Measurements from ENCODE around the gene E2F4. TPM values are rescaled to one million over a fixed set of nuclear protein-coding genes. Genes with fewer than 3 reads are reported as not detected.
A peak's percentile ranks its signal among the peaks of the same experiment; 100 is the strongest.

The E2F4 gene
- total and polyA plus RNA-seq, 4 donors, result 16.7 to 53.5 (median 40.7) TPM

GRCh38 chr16:67190448-67191399 is 1.2 kb upstream of the E2F4 start:
- 85% methylated on average over 6 of the region's 13 CpGs for WGBS (ENCODE audit: insufficient coverage)

GRCh38 chr16:67191411-67191994 is 452 bp upstream of the E2F4 start:
- H3K27me3 ChIP-seq (ENCODE audit: control insufficient read depth, insufficient read depth, low read length), result no peaks in the 10 kb centered on the region
- H3K4me1 ChIP-seq (ENCODE audit: control insufficient read depth, insufficient read depth, low read length), result peaks cover 35% of the 10 kb centered on the region
- no peak for DNase-seq (ENCODE audit: low read depth in 4 of 6, low spot score in 6 of 6)
- no peaks in the 10 kb centered on the region for H3K9me3 ChIP-seq (ENCODE audit: control insufficient read depth, insufficient read depth, low read length)
- H3K36me3 ChIP-seq (ENCODE audit: control insufficient read depth, insufficient read depth, low read length), result peaks cover 49% of the 10 kb centered on the region
- 29% methylated on average over 5 of the region's 9 CpGs for WGBS (ENCODE audit: insufficient coverage)
- H3K27ac ChIP-seq (ENCODE audit: low read depth, low read length), result no peak overlapping the region
- peak overlapping the region; percentile 20 for H3K4me3 ChIP-seq (ENCODE audit: low read depth, low read length)

More at GRCh38 chr16:67190448-67191399, 1.2 kb upstream of the E2F4 start:
- H3K27me3 ChIP-seq (ENCODE audit: control insufficient read depth, insufficient read depth, low read length), result no peaks in the 10 kb centered on the region
- DNase-seq (ENCODE audit: low read depth in 4 of 6, low spot score in 6 of 6), result no peak
- no peak overlapping the region for H3K4me3 ChIP-seq (ENCODE audit: low read depth, low read length)
- peaks cover 41% of the 10 kb centered on the region for H3K36me3 ChIP-seq (ENCODE audit: control insufficient read depth, insufficient read depth, low read length)
- H3K4me1 ChIP-seq (ENCODE audit: control insufficient read depth, insufficient read depth, low read length), result peaks cover 38% of the 10 kb centered on the region
- no peak overlapping the region for H3K27ac ChIP-seq (ENCODE audit: low read depth, low read length)
- no peaks in the 10 kb centered on the region for H3K9me3 ChIP-seq (ENCODE audit: control insufficient read depth, insufficient read depth, low read length)

- no peak for DNase-seq (ENCODE audit: low read depth in 4 of 6, low spot score in 6 of 6)
- Histone ChIP-seq H3K27me3 (ENCODE audit: control insufficient read depth, insufficient read depth, low read length) (no peaks in the 10 kb centered on the region), H3K9me3 (ENCODE audit: control insufficient read depth, insufficient read depth, low read length) (no peaks in the 10 kb centered on the region), H3K36me3 (ENCODE audit: control insufficient read depth, insufficient read depth, low read length) (peaks cover 56% of the 10 kb centered on the region), H3K27ac (ENCODE audit: low read depth, low read length) (no peak overlapping the region), H3K4me3 (ENCODE audit: low read depth, low read length) (peak overlapping the region; percentile 91), H3K4me1 (ENCODE audit: control insufficient read depth, insufficient read depth, low read length) (peaks cover 24% of the 10 kb centered on the region)
- WGBS (ENCODE audit: insufficient coverage), result 44% methylated on average over 15 of the region's 17 CpGs
Measured at GRCh38 chr16:67192781-67193361, 916 bp downstream of the E2F4 start.

GRCh38 chr16:67193536-67193935 is 1.6 kb downstream of the E2F4 start:
- Histone ChIP-seq H3K27ac (ENCODE audit: low read depth, low read length) (no peak overlapping the region), H3K4me3 (ENCODE audit: low read depth, low read length) (no peak overlapping the region), H3K36me3 (ENCODE audit: control insufficient read depth, insufficient read depth, low read length) (peaks cover 61% of the 10 kb centered on the region), H3K27me3 (ENCODE audit: control insufficient read depth, insufficient read depth, low read length) (no peaks in the 10 kb centered on the region), H3K4me1 (ENCODE audit: control insufficient read depth, insufficient read depth, low read length) (peaks cover 29% of the 10 kb centered on the region), H3K9me3 (ENCODE audit: control insufficient read depth, insufficient read depth, low read length) (no peaks in the 10 kb centered on the region)
- no peak for DNase-seq (ENCODE audit: low read depth in 4 of 6, low spot score in 6 of 6)

GRCh38 chr16:67194260-67194659 is 2.3 kb downstream of the E2F4 start:
- peaks cover 61% of the 10 kb centered on the region for H3K36me3 ChIP-seq (ENCODE audit: control insufficient read depth, insufficient read depth, low read length)
- H3K27me3 ChIP-seq (ENCODE audit: control insufficient read depth, insufficient read depth, low read length), result no peaks in the 10 kb centered on the region
- peaks cover 30% of the 10 kb centered on the region for H3K4me1 ChIP-seq (ENCODE audit: control insufficient read depth, insufficient read depth, low read length)
- H3K4me3 ChIP-seq (ENCODE audit: low read depth, low read length), result no peak overlapping the region
- no peaks in the 10 kb centered on the region for H3K9me3 ChIP-seq (ENCODE audit: control insufficient read depth, insufficient read depth, low read length)
- 90% methylated on average over 2 of the region's 6 CpGs for WGBS (ENCODE audit: insufficient coverage)
- no peak for DNase-seq (ENCODE audit: low read depth in 4 of 6, low spot score in 6 of 6)
- H3K27ac ChIP-seq (ENCODE audit: low read depth, low read length), result no peak overlapping the region

GRCh38 chr16:67195676-67196075 is 3.7 kb downstream of the E2F4 start:
- Histone ChIP-seq H3K27me3 (ENCODE audit: control insufficient read depth, insufficient read depth, low read length) (no peaks in the 10 kb centered on the region), H3K36me3 (ENCODE audit: control insufficient read depth, insufficient read depth, low read length) (peaks cover 69% of the 10 kb centered on the region)
- DNase-seq (ENCODE audit: low read depth in 4 of 6, low spot score in 6 of 6), result no peak

GRCh38 chr16:67196881-67197280 is 4.9 kb downstream of the E2F4 start:
- Histone ChIP-seq H3K9me3 (ENCODE audit: control insufficient read depth, insufficient read depth, low read length) (no peaks in the 10 kb centered on the region), H3K4me3 (ENCODE audit: low read depth, low read length) (no peak overlapping the region), H3K36me3 (ENCODE audit: control insufficient read depth, insufficient read depth, low read length) (peaks cover 80% of the 10 kb centered on the region), H3K27me3 (ENCODE audit: control insufficient read depth, insufficient read depth, low read length) (no peaks in the 10 kb centered on the region), H3K4me1 (ENCODE audit: control insufficient read depth, insufficient read depth, low read length) (peaks cover 30% of the 10 kb centered on the region), H3K27ac (ENCODE audit: low read depth, low read length) (no peak overlapping the region)
- 100% methylated on average over 1 of the region's 1 CpG for WGBS (ENCODE audit: insufficient coverage)
- DNase-seq (ENCODE audit: low read depth in 4 of 6, low spot score in 6 of 6), result no peak

More at GRCh38 chr16:67195676-67196075, 3.7 kb downstream of the E2F4 start:
- Histone ChIP-seq H3K27ac (ENCODE audit: low read depth, low read length) (no peak overlapping the region), H3K9me3 (ENCODE audit: control insufficient read depth, insufficient read depth, low read length) (no peaks in the 10 kb centered on the region), H3K4me1 (ENCODE audit: control insufficient read depth, insufficient read depth, low read length) (peaks cover 33% of the 10 kb centered on the region), H3K4me3 (ENCODE audit: low read depth, low read length) (no peak overlapping the region)
- WGBS (ENCODE audit: insufficient coverage), result 88% methylated on average over 4 of the region's 5 CpGs

GRCh38 chr16:67197704-67198103 is 5.7 kb downstream of the E2F4 start:
- Histone ChIP-seq H3K9me3 (ENCODE audit: control insufficient read depth, insufficient read depth, low read length) (no peaks in the 10 kb centered on the region), H3K27ac (ENCODE audit: low read depth, low read length) (no peak overlapping the region), H3K4me1 (ENCODE audit: control insufficient read depth, insufficient read depth, low read length) (peaks cover 25% of the 10 kb centered on the region), H3K27me3 (ENCODE audit: control insufficient read depth, insufficient read depth, low read length) (no peaks in the 10 kb centered on the region), H3K4me3 (ENCODE audit: low read depth, low read length) (no peak overlapping the region), H3K36me3 (ENCODE audit: control insufficient read depth, insufficient read depth, low read length) (peaks cover 88% of the 10 kb centered on the region)
- no peak for DNase-seq (ENCODE audit: low read depth in 4 of 6, low spot score in 6 of 6)
- 74% methylated on average over 5 of the region's 6 CpGs for WGBS (ENCODE audit: insufficient coverage)

GRCh38 chr16:67198238-67198734 is 6.3 kb downstream of the E2F4 start:
- Histone ChIP-seq H3K4me1 (ENCODE audit: control insufficient read depth, insufficient read depth, low read length) (peaks cover 20% of the 10 kb centered on the region), H3K27me3 (ENCODE audit: control insufficient read depth, insufficient read depth, low read length) (no peaks in the 10 kb centered on the region), H3K36me3 (ENCODE audit: control insufficient read depth, insufficient read depth, low read length) (peaks cover 90% of the 10 kb centered on the region), H3K9me3 (ENCODE audit: control insufficient read depth, insufficient read depth, low read length) (no peaks in the 10 kb centered on the region), H3K4me3 (ENCODE audit: low read depth, low read length) (no peak overlapping the region), H3K27ac (ENCODE audit: low read depth, low read length) (no peak overlapping the region)
- WGBS (ENCODE audit: insufficient coverage), result 76% methylated on average over 8 of the region's 12 CpGs
- peak in 2 of 6 donors; percentile 34 to 56 for DNase-seq (ENCODE audit: low read depth in 4 of 6, low spot score in 6 of 6)

Measured in spinal cord (tissue), 10 donors.